HEK293 (cell line): Measurements from ENCODE around the gene CACNA1S.

ENCODE experiments used
- CTCF ChIA-PET: fragments of 350-600 bp; formaldehyde crosslinking; extraction: SDS; loops from one replicate; lab custom pipeline; 2021; ENCODE audit warnings: antibody characterized with exemption; lab: Yijun Ruan, JAX
- POLR2A ChIA-PET: fragments of 300-600 bp; formaldehyde crosslinking; extraction: SDS; loops from one replicate; lab custom pipeline; 2020; ENCODE audit warnings: antibody characterized with exemption, inconsistent platforms; lab: Yijun Ruan, JAX
- H3K27ac ChIP-seq: fragments of 200-500 bp; sonication (Bioruptor generic); 2 replicates; pipeline ENCODE4 v1.5.1; 2014; ENCODE audit warnings: low read depth, low read length, control low read depth, inconsistent platforms; ENCODE audit errors: extremely low read depth
- H3K36me3 ChIP-seq, 2 experiments: fragments of 200-500 bp in 1 of 2; sonication (Bioruptor generic) in 1 of 2; 1 replicate in 1 of 2; 2 replicates in 1 of 2; pipeline ENCODE4 v1.5.1; 2014 to 2017; ENCODE audit warnings: inconsistent platforms in 2 of 2, low read length in 2 of 2; ENCODE audit not compliant: control insufficient read depth in 2 of 2, insufficient read depth in 1 of 2
- H3K4me1 ChIP-seq: fragments of 200-500 bp; sonication (Bioruptor generic); 2 replicates; pipeline ENCODE4 v1.5.1; 2014; ENCODE audit warnings: mild to moderate bottlenecking, low read length, inconsistent platforms; ENCODE audit not compliant: control insufficient read depth, insufficient read depth
- H3K4me3 ChIP-seq: 2 replicates; pipeline ENCODE4 v1.5.1; 2011; ENCODE audit warnings: low read depth, mild to moderate bottlenecking, control low read depth, low read length, moderate library complexity
- H3K9me3 ChIP-seq: fragments of 200-500 bp; sonication (Bioruptor generic); 2 replicates; pipeline ENCODE4 v1.5.1; 2014; ENCODE audit warnings: low read depth, low read length, inconsistent platforms; ENCODE audit not compliant: control insufficient read depth, insufficient read depth
- BCL11A ChIP-seq: fragments of 450-650 bp; formaldehyde crosslinking; IDR thresholded peaks from 2 replicates; pipeline ENCODE4 v1.5.1; 2016; ENCODE audit warnings: low read depth, missing biosample characterization, missing genetic modification characterization
- HIC1 ChIP-seq: fragments of 450-650 bp; formaldehyde crosslinking; IDR thresholded peaks from 2 replicates; pipeline ENCODE4 v1.5.1; 2016; ENCODE audit warnings: missing biosample characterization, missing genetic modification characterization
- HOXD13 ChIP-seq: sonication (generic); formaldehyde crosslinking; IDR thresholded peaks from 2 replicates; pipeline ENCODE4 v1.8.0; 2022; ENCODE audit warnings: missing genetic modification reagents, borderline replicate concordance
- KLF10 ChIP-seq: fragments of 450-650 bp; IDR thresholded peaks from 2 replicates; pipeline ENCODE4 v1.5.1; 2018; ENCODE audit warnings: missing biosample characterization, mild to moderate bottlenecking, missing genetic modification characterization
- KLF8 ChIP-seq: fragments of 450-650 bp; formaldehyde crosslinking; IDR thresholded peaks from 2 replicates; pipeline ENCODE4 v1.5.1; 2016; ENCODE audit warnings: missing biosample characterization, missing genetic modification characterization
- ZBTB49 ChIP-seq: fragments of 450-650 bp; formaldehyde crosslinking; IDR thresholded peaks from 2 replicates; pipeline ENCODE4 v1.5.1; 2016; ENCODE audit warnings: missing biosample characterization, missing genetic modification characterization, low read depth
- ZIC2 ChIP-seq: fragments of 450-650 bp; formaldehyde crosslinking; IDR thresholded peaks from 2 replicates; pipeline ENCODE4 v1.5.1; 2016; ENCODE audit warnings: missing biosample characterization, missing genetic modification characterization
- ZNF146 ChIP-seq: fragments of 450-650 bp; formaldehyde crosslinking; IDR thresholded peaks from 2 replicates; pipeline ENCODE4 v1.5.1; 2016; ENCODE audit warnings: missing biosample characterization, missing genetic modification characterization
- ZNF157 ChIP-seq: fragments of 450-650 bp; formaldehyde crosslinking; IDR thresholded peaks from 2 replicates; pipeline ENCODE4 v1.5.1; 2016; ENCODE audit warnings: missing biosample characterization, missing genetic modification characterization
- ZNF23 ChIP-seq: fragments of 450-650 bp; formaldehyde crosslinking; IDR thresholded peaks from 2 replicates; pipeline ENCODE4 v1.5.1; 2016; ENCODE audit warnings: missing biosample characterization, missing genetic modification characterization, borderline replicate concordance
- ZNF362 ChIP-seq: fragments of 450-650 bp; formaldehyde crosslinking; IDR thresholded peaks from 2 replicates; pipeline ENCODE4 v1.5.1; 2016; ENCODE audit warnings: missing biosample characterization, missing genetic modification characterization
- ZNF391 ChIP-seq: fragments of 450-650 bp; formaldehyde crosslinking; IDR thresholded peaks from 2 replicates; pipeline ENCODE4 v1.5.1; 2016; ENCODE audit warnings: low read depth, missing biosample characterization, missing genetic modification characterization, borderline replicate concordance
- ZNF626 ChIP-seq: fragments of 450-650 bp; sonication (Bioruptor Pico); formaldehyde crosslinking; IDR thresholded peaks from 2 replicates; pipeline ENCODE4 v1.5.1; 2018; ENCODE audit warnings: missing biosample characterization, missing genetic modification characterization, inconsistent platforms
- ZNF645 ChIP-seq: fragments of 450-650 bp; formaldehyde crosslinking; IDR thresholded peaks from 2 replicates; pipeline ENCODE4; 2016; ENCODE audit warnings: missing biosample characterization, missing genetic modification characterization
- ZNF658 ChIP-seq: fragments of 450-650 bp; formaldehyde crosslinking; IDR thresholded peaks from 2 replicates; pipeline ENCODE4; 2016; ENCODE audit warnings: missing biosample characterization, missing genetic modification characterization
- ZNF777 ChIP-seq: fragments of 450-650 bp; formaldehyde crosslinking; IDR thresholded peaks from 2 replicates; pipeline ENCODE4 v1.5.1; 2017; ENCODE audit warnings: missing biosample characterization, missing genetic modification characterization, borderline replicate concordance
- ZNF785 ChIP-seq: fragments of 450-650 bp; formaldehyde crosslinking; IDR thresholded peaks from 2 replicates; pipeline ENCODE4 v1.5.1; 2016; ENCODE audit warnings: missing biosample characterization, missing genetic modification characterization

CACNA1S gene

GRCh38 chr1:201059871-201060555 is 52.2 kb downstream of the CACNA1S start:
- ChIA-PET CTCF (interaction anchor here (1.4 kb wide), 1 partner anchor 88 kb away, joined by 4 read pairs; no protein-coding TSS in a partner anchor), POLR2A (no interaction called here)
- TF ChIP-seq ZNF146 (tag by site-specific recombination) (no peak), HIC1 (tag by site-specific recombination) (no peak), ZNF157 (tag by site-specific recombination) (no peak)
- no peak overlapping the region for H3K27ac ChIP-seq
- no peaks in the 10 kb centered on the region for H3K9me3 ChIP-seq
- no peak overlapping the region for H3K4me3 ChIP-seq
- peaks cover 4% of the 10 kb centered on the region for H3K4me1 ChIP-seq
- H3K36me3 ChIP-seq, result no peaks in the 10 kb centered on the region

GRCh38 chr1:201059401-201059800 is 52.8 kb downstream of the CACNA1S start:
- ChIA-PET POLR2A (no interaction called here), CTCF (interaction anchor here (0.6 to 1.4 kb wide), 4 partner anchors 15 to 87 kb away, joined by 3 to 4 read pairs (median 4); no protein-coding TSS in a partner anchor)
- TF ChIP-seq ZNF658 (tag by site-specific recombination) (no peak), BCL11A (no peak), ZBTB49 (tag by site-specific recombination) (no peak), ZNF23 (tag by site-specific recombination) (no peak), HOXD13 (no peak), ZNF645 (tag by site-specific recombination) (no peak), ZNF391 (tag by site-specific recombination) (no peak), KLF8 (tag by site-specific recombination) (no peak), ZNF785 (tag by site-specific recombination) (no peak), KLF10 (tag by site-specific recombination) (no peak)
- TF ChIP-seq, all 188 proteins: peak for 0

GRCh38 chr1:201054091-201054543 is 58.1 kb downstream of the CACNA1S start:
- ChIA-PET POLR2A (no interaction called here), CTCF (interaction anchor here (0.6 to 1.4 kb wide), 2 partner anchors 32 to 1166 kb away, joined by 3 read pairs; no protein-coding TSS in a partner anchor)
- Histone ChIP-seq H3K27ac (no peak overlapping the region), H3K4me1 (peaks cover 4% of the 10 kb centered on the region), H3K4me3 (no peak overlapping the region), H3K9me3 (no peaks in the 10 kb centered on the region), H3K36me3 (no peaks in the 10 kb centered on the region)
- no peak for TF ChIP-seq ZNF626
- 0 out of 2 replicates have a peak, but pooled peaks have one; percentile 23 for TF ChIP-seq ZIC2 (tag by site-specific recombination)
- no peak for TF ChIP-seq ZNF362 (tag by site-specific recombination)
- no peak for TF ChIP-seq ZNF777 (tag by site-specific recombination)

More at GRCh38 chr1:201059401-201059800, 52.8 kb downstream of the CACNA1S start:
- H3K27ac ChIP-seq, result no peak overlapping the region
- H3K9me3 ChIP-seq, result no peaks in the 10 kb centered on the region
- H3K36me3 ChIP-seq, result no peaks in the 10 kb centered on the region
- H3K4me3 ChIP-seq, result no peak overlapping the region
- peaks cover 4% of the 10 kb centered on the region for H3K4me1 ChIP-seq
